GM12874 (cell line): Measurements from ENCODE around the gene MYCBP.

Source experiments
- CTCF ChIP-seq: IDR thresholded peaks from 2 replicates; pipeline ENCODE4 v1.5.1; 2011; ENCODE audit warnings: low read depth, mild to moderate bottlenecking, control low read depth, low read length, moderate library complexity; ENCODE audit not compliant: insufficient read depth

The MYCBP gene

GRCh38 chr1:38865112-38865715, 7.9 kb downstream of the MYCBP start:
- no peak for TF ChIP-seq CTCF

- TF ChIP-seq CTCF: no peak
Observed at GRCh38 chr1:38860454-38860795, 12.7 kb downstream of the MYCBP start.

- TF ChIP-seq CTCF: no peak
Observed at GRCh38 chr1:38859561-38860453, 13.3 kb downstream of the MYCBP start, which contains the start of gene RRAGC. Gene RRAGC, minus strand, starts transcription at chr1:38859772. Its CDS starts 126 bp downstream, at chr1:38859646.

- no peak for TF ChIP-seq CTCF
Observed at GRCh38 chr1:38858833-38859560, 14.2 kb downstream of the MYCBP start.

GRCh38 chr1:38852780-38853179, 20.4 kb downstream of the MYCBP start:
- no peak for TF ChIP-seq CTCF

GRCh38 chr1:38848071-38848470, 25.1 kb downstream of the MYCBP start:
- TF ChIP-seq CTCF: no peak

- no peak for TF ChIP-seq CTCF
Observed at GRCh38 chr1:38846210-38846609, 26.9 kb downstream of the MYCBP start.
